ENCODE data around the gene AGXT2.

DNA sequence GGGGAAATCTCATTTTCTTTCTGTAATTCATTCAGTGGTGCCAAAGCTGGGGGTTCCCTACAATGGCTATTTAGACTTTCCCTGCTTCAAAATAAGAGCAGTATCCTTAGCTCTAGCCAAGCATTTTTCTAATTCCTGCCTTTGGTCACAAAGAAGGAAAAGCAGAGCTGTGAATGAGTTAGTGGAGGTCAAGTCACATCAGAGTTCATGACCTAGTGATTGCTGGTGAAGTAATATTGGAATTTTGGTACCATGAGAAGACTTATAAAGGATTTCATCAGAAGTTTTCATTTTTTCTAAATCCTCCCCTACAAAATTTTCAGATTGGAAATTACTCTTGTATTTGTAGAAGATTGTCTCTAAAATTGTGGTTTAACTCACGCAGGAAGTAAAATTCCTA is 90.4 kb downstream of the AGXT2 start:
- TF ChIP-seq NFRKB (IDR thresholded peaks at IDR 0.05) (no peak), LEF1 (IDR thresholded peaks at IDR 0.05; ENCODE audit: borderline replicate concordance) (no peak), FOXK2 (IDR thresholded peaks at IDR 0.05) (no peak), ZNF384 (IDR thresholded peaks at IDR 0.05) (no peak), BHLHE40 (IDR thresholded peaks at IDR 0.05; ENCODE audit: borderline replicate concordance) (no peak), FOXM1 (IDR thresholded peaks at IDR 0.05; ENCODE audit: borderline replicate concordance) (no peak), SUZ12 (IDR thresholded peaks at IDR 0.05) (no peak), L3MBTL2 (conservative IDR thresholded peaks at IDR 0.05) (no peak), HDGF (IDR thresholded peaks at IDR 0.05; ENCODE audit: borderline replicate concordance) (no peak)
- TF ChIP-seq, protein P1, sequence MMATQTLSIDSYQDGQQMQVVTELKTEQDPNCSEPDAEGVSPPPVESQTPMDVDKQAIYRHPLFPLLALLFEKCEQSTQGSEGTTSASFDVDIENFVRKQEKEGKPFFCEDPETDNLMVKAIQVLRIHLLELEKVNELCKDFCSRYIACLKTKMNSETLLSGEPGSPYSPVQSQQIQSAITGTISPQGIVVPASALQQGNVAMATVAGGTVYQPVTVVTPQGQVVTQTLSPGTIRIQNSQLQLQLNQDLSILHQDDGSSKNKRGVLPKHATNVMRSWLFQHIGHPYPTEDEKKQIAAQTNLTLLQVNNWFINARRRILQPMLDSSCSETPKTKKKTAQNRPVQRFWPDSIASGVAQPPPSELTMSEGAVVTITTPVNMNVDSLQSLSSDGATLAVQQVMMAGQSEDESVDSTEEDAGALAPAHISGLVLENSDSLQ (IDR thresholded peaks at IDR 0.05), result no peak
